Activated CD8-positive, alpha-beta T cell treated with anti-CD3 and anti-CD28 coated beads for 36 hours (primary cell): ENCODE results near the gene KLF7. TPM values are rescaled to one million over a fixed set of nuclear protein-coding genes. Genes with fewer than 3 reads are reported as not detected.

Experiments
- ATAC-seq: fragments of 200-7000 bp; cut with Tn5 transposase; one replicate; pipeline ENCODE4 v1.10.0; 2021; ENCODE audit warnings: mild to moderate bottlenecking, moderate library complexity
- CTCF ChIA-PET: fragments of 350-600 bp; sonication (Branson Sonifier 250); formaldehyde crosslinking; loops from one replicate; lab custom pipeline; 2021; ENCODE audit warnings: antibody characterized with exemption; lab: Charles Lee
- POLR2A ChIA-PET: fragments of 350-600 bp; sonication (Branson Sonifier 250); formaldehyde crosslinking; loops from one replicate; lab custom pipeline; 2021; ENCODE audit warnings: antibody characterized with exemption; lab: Charles Lee
- DNase-seq: peaks from one replicate; pipeline ENCODE4 v3.0.0-alpha.2; 2020
- H3K27ac Mint-ChIP-seq: one replicate; pipeline ENCODE4 v1.8.0; 2021; ENCODE audit warnings: mild to moderate bottlenecking, mixed read lengths
- H3K27me3 Mint-ChIP-seq: one replicate; pipeline ENCODE4 v1.8.0; 2021; ENCODE audit warnings: mixed read lengths
- H3K36me3 Mint-ChIP-seq: one replicate; pipeline ENCODE4 v1.8.0; 2021; ENCODE audit warnings: low read depth, mixed read lengths
- H3K4me1 Mint-ChIP-seq: one replicate; pipeline ENCODE4 v1.8.0; 2021; ENCODE audit warnings: low read depth, mixed read lengths
- H3K4me3 Mint-ChIP-seq: one replicate; pipeline ENCODE4 v1.8.0; 2021; ENCODE audit warnings: mild to moderate bottlenecking, moderate library complexity, mixed read lengths
- H3K9me3 Mint-ChIP-seq: one replicate; pipeline ENCODE4 v1.8.0; 2021; ENCODE audit warnings: mixed read lengths
- CTCF ChIP-seq: fragments of 200-600 bp; IDR thresholded peaks from one replicate; pipeline ENCODE4 v1.8.0; 2022; ENCODE audit warnings: antibody characterized with exemption, mild to moderate bottlenecking
- intact Hi-C: fragments of 100-400 bp; cut with micrococcal nuclease; formaldehyde crosslinking; loops from one replicate; pipeline ENCODE4 v1.10.0; 2022
- total RNA-seq, 2 experiments: library from RNA; stranded (reverse); gene quantifications; one replicate each; pipeline ENCODE4 v1.2.3, GENCODE V29; 2021

Gene KLF7
- total RNA-seq, 2 experiments from 2014 or later: 9.8 to 10.0 TPM

GRCh38 chr2:207140265-207140664 is 25.5 kb downstream of the KLF7 start:
- Mint-ChIP-seq H3K36me3 (peaks cover 3% of the 10 kb centered on the region), H3K4me1 (peaks cover 77% of the 10 kb centered on the region), H3K27ac (no peak overlapping the region), H3K9me3 (no peaks in the 10 kb centered on the region), H3K27me3 (no peaks in the 10 kb centered on the region), H3K4me3 (no peak overlapping the region)
- CTCF ChIA-PET: no interaction called here
- TF ChIP-seq CTCF: no peak
- DNase-seq (no peak), ATAC-seq (no peak)
- intact Hi-C loops: no loop called here
- POLR2A ChIA-PET: interaction anchor here (1.5 kb wide), 1 partner anchor 11 kb away, joined by 3 read pairs; no protein-coding TSS in a partner anchor

GRCh38 chr2:207139552-207139951 is 26.2 kb downstream of the KLF7 start:
- no peak for TF ChIP-seq CTCF
- POLR2A ChIA-PET: no interaction called here
- Mint-ChIP-seq H3K4me1 (peaks cover 78% of the 10 kb centered on the region), H3K36me3 (peaks cover 3% of the 10 kb centered on the region), H3K27me3 (no peaks in the 10 kb centered on the region), H3K9me3 (no peaks in the 10 kb centered on the region), H3K27ac (no peak overlapping the region), H3K4me3 (no peak overlapping the region)
- intact Hi-C loops: no loop called here
- CTCF ChIA-PET: interaction anchor here (1.4 kb wide), 1 partner anchor 333 kb away, joined by 4 read pairs; no protein-coding TSS in a partner anchor
- no peak for DNase-seq
- no peak for ATAC-seq

GRCh38 chr2:207138627-207139297 is 27.0 kb downstream of the KLF7 start:
- H3K4me3 Mint-ChIP-seq: no peak overlapping the region
- no peak overlapping the region for H3K27ac Mint-ChIP-seq
- no peaks in the 10 kb centered on the region for H3K27me3 Mint-ChIP-seq
- CTCF ChIA-PET: interaction anchor here (1.4 kb wide), 1 partner anchor 334 kb away, joined by 4 read pairs; no protein-coding TSS in a partner anchor
- peaks cover 76% of the 10 kb centered on the region for H3K4me1 Mint-ChIP-seq
- H3K9me3 Mint-ChIP-seq: no peaks in the 10 kb centered on the region
- peaks cover 6% of the 10 kb centered on the region for H3K36me3 Mint-ChIP-seq
- POLR2A ChIA-PET: interaction anchor here (1.3 kb wide), 1 partner anchor 15 kb away, joined by 3 read pairs; no protein-coding TSS in a partner anchor
- ATAC-seq (no peak), DNase-seq (no peak)
- intact Hi-C loops: no loop called here
- TF ChIP-seq CTCF: no peak

GRCh38 chr2:207137596-207138337 is 28.0 kb downstream of the KLF7 start:
- intact Hi-C loops: no loop called here
- peaks cover 76% of the 10 kb centered on the region for H3K4me1 Mint-ChIP-seq
- H3K9me3 Mint-ChIP-seq: no peaks in the 10 kb centered on the region
- no peak overlapping the region for H3K27ac Mint-ChIP-seq
- H3K4me3 Mint-ChIP-seq: no peak overlapping the region
- DNase-seq (no peak), ATAC-seq (no peak)
- peaks cover 7% of the 10 kb centered on the region for H3K36me3 Mint-ChIP-seq
- POLR2A ChIA-PET: interaction anchor here (1.3 kb wide), 1 partner anchor 14 kb away, joined by 3 read pairs; no protein-coding TSS in a partner anchor
- H3K27me3 Mint-ChIP-seq: no peaks in the 10 kb centered on the region
- CTCF ChIA-PET: interaction anchor here (1.1 kb wide), 1 partner anchor 13 kb away, joined by 3 read pairs; no protein-coding TSS in a partner anchor
- no peak for TF ChIP-seq CTCF

GRCh38 chr2:207136874-207137273 is 28.9 kb downstream of the KLF7 start:
- Mint-ChIP-seq H3K27me3 (no peaks in the 10 kb centered on the region), H3K36me3 (peaks cover 7% of the 10 kb centered on the region), H3K4me3 (no peak overlapping the region), H3K27ac (no peak overlapping the region), H3K9me3 (no peaks in the 10 kb centered on the region), H3K4me1 (peaks cover 76% of the 10 kb centered on the region)
- intact Hi-C loops: no loop called here
- DNase-seq (no peak), ATAC-seq (no peak)
- POLR2A ChIA-PET: no interaction called here
- CTCF ChIA-PET: no interaction called here
- TF ChIP-seq CTCF: no peak
